SK-N-SH (cell line): ENCODE data around the gene SLC2A8.

Experiments used
- EP300 ChIP-seq, 2 experiments: IDR thresholded peaks; 2 replicates each; pipeline versions ENCODE4 v1.4.0 to v1.6.1; 2012; ENCODE audit warnings: borderline replicate concordance in 1 of 2, low read depth in 1 of 2, low read length in 1 of 2
- EZH2phosphoT487 ChIP-seq: fragments of 200-600 bp; sonication (generic); IDR thresholded peaks from 2 replicates; pipeline ENCODE4 v1.6.1; 2017; ENCODE audit warnings: low read depth, mixed run types, mild to moderate bottlenecking, antibody characterized with exemption, moderate library complexity, borderline replicate concordance
- GABPA ChIP-seq: IDR thresholded peaks from 2 replicates; pipeline ENCODE4 v1.4.0; 2012; ENCODE audit warnings: low read depth, mild to moderate bottlenecking
- JUND ChIP-seq: IDR thresholded peaks from 2 replicates; pipeline ENCODE4 v1.4.0; 2012
- MXI1 ChIP-seq: IDR thresholded peaks from 2 replicates; pipeline ENCODE4 v1.6.1; 2012; ENCODE audit warnings: mild to moderate bottlenecking, low read depth, low read length, improper control_type of control experiment
- NFIC ChIP-seq: IDR thresholded peaks from 2 replicates; pipeline ENCODE4 v1.4.0; 2012; ENCODE audit warnings: borderline replicate concordance
- POLR2AphosphoS5 ChIP-seq: IDR thresholded peaks from 2 replicates; pipeline ENCODE4 v1.6.1; 2012; ENCODE audit warnings: low read depth, low read length
- RAD21 ChIP-seq: IDR thresholded peaks from 2 replicates; pipeline ENCODE4 v1.6.1; 2012; ENCODE audit warnings: mild to moderate bottlenecking, low read length
- SIN3A ChIP-seq: IDR thresholded peaks from 2 replicates; pipeline ENCODE4 v1.6.1; 2012; ENCODE audit warnings: low read depth, mild to moderate bottlenecking, low read length, moderate library complexity, borderline replicate concordance
- TCF12 ChIP-seq: IDR thresholded peaks from 2 replicates; pipeline ENCODE4 v1.4.0; 2012
- YY1 ChIP-seq: IDR thresholded peaks from 2 replicates; pipeline ENCODE4 v1.4.0; 2012; ENCODE audit warnings: low read depth, mild to moderate bottlenecking
- TF ChIP-seq, protein P1 (sequence below): fragments of 200-600 bp; sonication (generic); IDR thresholded peaks from 2 replicates; pipeline ENCODE4 v1.6.1; 2017; ENCODE audit warnings: antibody characterized with exemption, mild to moderate bottlenecking, moderate library complexity
- TF ChIP-seq, protein P2 (sequence below): fragments of 150-350 bp; IDR thresholded peaks from 2 replicates; pipeline ENCODE4 v1.6.1; 2016; ENCODE audit warnings: mild to moderate bottlenecking, low read depth, low read length

DNA sequence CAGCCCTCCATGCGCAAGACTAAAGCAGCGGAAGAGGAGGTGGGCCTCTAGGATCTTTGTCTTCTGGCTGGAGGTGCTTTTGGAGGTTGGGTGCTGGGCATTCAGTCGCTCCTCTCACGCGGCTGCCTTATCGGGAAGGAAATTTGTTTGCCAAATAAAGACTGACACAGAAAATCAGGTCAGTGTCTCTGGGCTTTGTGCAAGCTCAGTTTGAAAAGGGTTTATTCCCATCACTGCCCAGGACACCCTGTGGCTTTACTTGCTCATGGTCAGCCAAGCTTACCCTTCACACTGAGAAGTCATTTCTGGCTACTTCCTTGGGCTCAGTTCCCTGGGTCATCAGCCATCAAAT, 10.5 kb downstream of the SLC2A8 start:
- TF ChIP-seq GABPA (no peak), TCF12 (no peak), NFIC (no peak), MXI1 (no peak), YY1 (no peak), SIN3A (no peak), EP300 (IDR thresholded peaks at IDR 0.05; ENCODE audit: borderline replicate concordance in 1 of 2, low read depth in 1 of 2, low read length in 1 of 2) (no peak), POLR2AphosphoS5 (no peak), RAD21 (no peak), EZH2phosphoT487 (no peak), JUND (no peak)
- TF ChIP-seq, protein P1, sequence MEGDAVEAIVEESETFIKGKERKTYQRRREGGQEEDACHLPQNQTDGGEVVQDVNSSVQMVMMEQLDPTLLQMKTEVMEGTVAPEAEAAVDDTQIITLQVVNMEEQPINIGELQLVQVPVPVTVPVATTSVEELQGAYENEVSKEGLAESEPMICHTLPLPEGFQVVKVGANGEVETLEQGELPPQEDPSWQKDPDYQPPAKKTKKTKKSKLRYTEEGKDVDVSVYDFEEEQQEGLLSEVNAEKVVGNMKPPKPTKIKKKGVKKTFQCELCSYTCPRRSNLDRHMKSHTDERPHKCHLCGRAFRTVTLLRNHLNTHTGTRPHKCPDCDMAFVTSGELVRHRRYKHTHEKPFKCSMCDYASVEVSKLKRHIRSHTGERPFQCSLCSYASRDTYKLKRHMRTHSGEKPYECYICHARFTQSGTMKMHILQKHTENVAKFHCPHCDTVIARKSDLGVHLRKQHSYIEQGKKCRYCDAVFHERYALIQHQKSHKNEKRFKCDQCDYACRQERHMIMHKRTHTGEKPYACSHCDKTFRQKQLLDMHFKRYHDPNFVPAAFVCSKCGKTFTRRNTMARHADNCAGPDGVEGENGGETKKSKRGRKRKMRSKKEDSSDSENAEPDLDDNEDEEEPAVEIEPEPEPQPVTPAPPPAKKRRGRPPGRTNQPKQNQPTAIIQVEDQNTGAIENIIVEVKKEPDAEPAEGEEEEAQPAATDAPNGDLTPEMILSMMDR: no peak
- TF ChIP-seq, protein P2, sequence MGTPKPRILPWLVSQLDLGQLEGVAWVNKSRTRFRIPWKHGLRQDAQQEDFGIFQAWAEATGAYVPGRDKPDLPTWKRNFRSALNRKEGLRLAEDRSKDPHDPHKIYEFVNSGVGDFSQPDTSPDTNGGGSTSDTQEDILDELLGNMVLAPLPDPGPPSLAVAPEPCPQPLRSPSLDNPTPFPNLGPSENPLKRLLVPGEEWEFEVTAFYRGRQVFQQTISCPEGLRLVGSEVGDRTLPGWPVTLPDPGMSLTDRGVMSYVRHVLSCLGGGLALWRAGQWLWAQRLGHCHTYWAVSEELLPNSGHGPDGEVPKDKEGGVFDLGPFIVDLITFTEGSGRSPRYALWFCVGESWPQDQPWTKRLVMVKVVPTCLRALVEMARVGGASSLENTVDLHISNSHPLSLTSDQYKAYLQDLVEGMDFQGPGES: no peak
